NCI-H2081 (cell line): ENCODE results near the gene CPNE4.
"Not testable (repeated sequence)": the region's sequence is repeated elsewhere in the genome, so short reads cannot be mapped to it uniquely, and the experiment has no call there.

Experiments used
- DNase-seq, 2 experiments: peaks; one replicate each; lab custom pipeline; 2025; lab: John Stamatoyannopoulos, UW

Gene CPNE4

GRCh38 chr3:132034486-132035464 is at the start of gene CPNE4:
Gene CPNE4, minus strand, starts transcription at chr3:132035014.
- peak; percentile 90 to 93 for DNase-seq

- no peak for DNase-seq
Measured at GRCh38 chr3:132083583-132084279, 48.9 kb upstream of the CPNE4 start.

GRCh38 chr3:132083159-132083558 is 48.3 kb upstream of the CPNE4 start:
- DNase-seq = no peak

GRCh38 chr3:132079147-132079546 is 44.3 kb upstream of the CPNE4 start:
- DNase-seq = no peak

GRCh38 chr3:132073771-132074170 is 39.0 kb upstream of the CPNE4 start:
- no peak for DNase-seq

- peak in 1 of 2 experiments; percentile 33 for DNase-seq
Measured at GRCh38 chr3:132071043-132071442, 36.2 kb upstream of the CPNE4 start.

GRCh38 chr3:132064114-132064513 is 29.3 kb upstream of the CPNE4 start:
- DNase-seq = no peak

GRCh38 chr3:132062535-132062934 is 27.7 kb upstream of the CPNE4 start:
- no peak for DNase-seq

- no peak for DNase-seq
Measured at GRCh38 chr3:132055872-132056271, 21.1 kb upstream of the CPNE4 start.

- no peak for DNase-seq
Measured at GRCh38 chr3:132047209-132047608, 12.4 kb upstream of the CPNE4 start.

GRCh38 chr3:132044874-132045273 is 10.1 kb upstream of the CPNE4 start:
- DNase-seq = not testable (repeated sequence)

GRCh38 chr3:132042681-132043080 is 7.9 kb upstream of the CPNE4 start:
- no peak for DNase-seq

GRCh38 chr3:132038198-132038825 is 3.5 kb upstream of the CPNE4 start:
- peak; percentile 68 to 75 for DNase-seq

- no peak for DNase-seq
Measured at GRCh38 chr3:132037581-132037980, 2.8 kb upstream of the CPNE4 start.

- DNase-seq = no peak
Measured at GRCh38 chr3:132037056-132037455, 2.2 kb upstream of the CPNE4 start.

- no peak for DNase-seq
Measured at GRCh38 chr3:132034097-132034485, 723 bp downstream of the CPNE4 start.

- no peak for DNase-seq
Measured at GRCh38 chr3:132033471-132033870, 1.3 kb downstream of the CPNE4 start.

GRCh38 chr3:132032959-132033358 is 1.9 kb downstream of the CPNE4 start:
- no peak for DNase-seq

- DNase-seq = peak; percentile 90 to 92
Measured at GRCh38 chr3:132029182-132029902, 5.5 kb downstream of the CPNE4 start.

GRCh38 chr3:132022914-132023313 is 11.9 kb downstream of the CPNE4 start:
- no peak for DNase-seq

GRCh38 chr3:132020058-132020457 is 14.8 kb downstream of the CPNE4 start:
- no peak for DNase-seq

GRCh38 chr3:132017137-132017536 is 17.7 kb downstream of the CPNE4 start:
- DNase-seq = no peak
